Loucy (cell line): ENCODE data around the gene ADAMTS19.

Source experiments
- H2AFZ ChIP-seq: fragments of 200-600 bp; sonication (generic); 2 replicates; pipeline ENCODE4 v1.6.0; 2016; ENCODE audit warnings: antibody characterized with exemption, mild to moderate bottlenecking, low read length, moderate library complexity
- H3F3A ChIP-seq: fragments of 200-600 bp; 2 replicates; pipeline ENCODE4 v1.6.0; 2016; ENCODE audit warnings: antibody characterized with exemption, low read depth, mild to moderate bottlenecking
- H3K27me3 ChIP-seq: fragments of 200-600 bp; sonication (generic); 2 replicates; pipeline ENCODE4 v1.6.1; 2014; ENCODE audit warnings: low read length, mild to moderate bottlenecking; ENCODE audit not compliant: insufficient read depth, poor library complexity, severe bottlenecking
- H3K36me3 ChIP-seq: fragments of 200-600 bp; sonication (generic); 2 replicates; pipeline ENCODE4 v1.6.1; 2016; ENCODE audit warnings: low read length; ENCODE audit not compliant: insufficient read depth
- H3K4me1 ChIP-seq: fragments of 200-600 bp; sonication (generic); 2 replicates; pipeline ENCODE4 v1.5.1; 2014; ENCODE audit warnings: low read length, mild to moderate bottlenecking; ENCODE audit not compliant: insufficient read depth, poor library complexity, severe bottlenecking
- H3K4me2 ChIP-seq: fragments of 200-600 bp; sonication (generic); 2 replicates; pipeline ENCODE4 v1.6.0; 2014; ENCODE audit warnings: antibody characterized with exemption, low read length, low read depth, mild to moderate bottlenecking; ENCODE audit not compliant: poor library complexity, severe bottlenecking
- H3K4me3 ChIP-seq: fragments of 200-600 bp; sonication (generic); 2 replicates; pipeline ENCODE4 v1.5.1; 2014; ENCODE audit warnings: low read length, mild to moderate bottlenecking, mixed read lengths; ENCODE audit not compliant: poor library complexity, severe bottlenecking
- H3K79me2 ChIP-seq: fragments of 200-600 bp; sonication (generic); 2 replicates; pipeline ENCODE4 v1.6.1; 2014; ENCODE audit warnings: low read length; ENCODE audit not compliant: insufficient read depth
- H3K9ac ChIP-seq: fragments of 200-600 bp; sonication (generic); 2 replicates; pipeline ENCODE4 v1.6.0; 2014; ENCODE audit warnings: mild to moderate bottlenecking, low read depth, low read length, moderate library complexity; ENCODE audit not compliant: poor library complexity, severe bottlenecking
- H3K9me2 ChIP-seq: fragments of 200-600 bp; sonication (generic); replicated peaks from 2 replicates; pipeline ENCODE4 v1.6.1; 2016; ENCODE audit warnings: low read depth, low read length, mixed read lengths
- H3K9me3 ChIP-seq: fragments of 200-600 bp; sonication (generic); 2 replicates; pipeline ENCODE4 v1.6.1; 2014; ENCODE audit warnings: mild to moderate bottlenecking, antibody characterized with exemption, low read length, low read depth; ENCODE audit not compliant: insufficient read depth
- H4K20me1 ChIP-seq: fragments of 200-600 bp; sonication (generic); 2 replicates; pipeline ENCODE4 v1.6.0; 2014; ENCODE audit warnings: antibody characterized with exemption, low read length, mild to moderate bottlenecking; ENCODE audit not compliant: insufficient read depth, poor library complexity, severe bottlenecking
- EZH2phosphoT487 ChIP-seq: fragments of 200-600 bp; IDR thresholded peaks from 2 replicates; pipeline ENCODE4 v1.6.1; 2018; ENCODE audit warnings: antibody characterized with exemption, mild to moderate bottlenecking, moderate library complexity, borderline replicate concordance
- TF ChIP-seq, protein P1 (sequence below): fragments of 200-600 bp; sonication (generic); conservative IDR thresholded peaks from 2 replicates; pipeline ENCODE4 v1.5.1; 2014; ENCODE audit warnings: mild to moderate bottlenecking, antibody characterized with exemption, low read length

The ADAMTS19 gene

DNA sequence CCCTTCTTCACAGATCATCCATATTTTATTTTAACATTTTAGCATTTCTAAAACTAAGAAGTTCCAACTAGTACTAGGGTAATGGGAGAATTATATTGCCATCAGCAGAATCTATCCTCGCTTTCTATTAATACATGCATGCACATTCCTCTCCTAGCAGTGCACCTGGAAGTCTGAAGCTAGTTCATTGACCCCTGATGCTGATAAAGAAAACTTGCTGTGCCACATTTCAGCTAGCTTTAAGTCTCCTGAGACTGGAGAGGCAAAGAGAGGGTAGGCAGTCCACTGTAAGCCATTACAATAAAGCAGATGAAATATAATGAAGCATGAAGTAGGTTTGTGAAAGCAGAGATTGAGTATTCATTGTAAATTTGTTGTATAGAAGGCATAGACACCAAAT, 303.6 kb downstream of the ADAMTS19 start:
- H3K9me3 ChIP-seq = no peaks in the 10 kb centered on the region
- no peaks in the 10 kb centered on the region for H3K27me3 ChIP-seq
- H4K20me1 ChIP-seq = no peaks in the 10 kb centered on the region
- no peaks in the 10 kb centered on the region for H3K4me1 ChIP-seq
- no peak overlapping the region for H3K4me2 ChIP-seq
- no peak overlapping the region for H2AFZ ChIP-seq
- H3K36me3 ChIP-seq = no peaks in the 10 kb centered on the region
- H3F3A ChIP-seq = no peaks in the 10 kb centered on the region
- no peak for TF ChIP-seq EZH2phosphoT487
- TF ChIP-seq, protein P1, sequence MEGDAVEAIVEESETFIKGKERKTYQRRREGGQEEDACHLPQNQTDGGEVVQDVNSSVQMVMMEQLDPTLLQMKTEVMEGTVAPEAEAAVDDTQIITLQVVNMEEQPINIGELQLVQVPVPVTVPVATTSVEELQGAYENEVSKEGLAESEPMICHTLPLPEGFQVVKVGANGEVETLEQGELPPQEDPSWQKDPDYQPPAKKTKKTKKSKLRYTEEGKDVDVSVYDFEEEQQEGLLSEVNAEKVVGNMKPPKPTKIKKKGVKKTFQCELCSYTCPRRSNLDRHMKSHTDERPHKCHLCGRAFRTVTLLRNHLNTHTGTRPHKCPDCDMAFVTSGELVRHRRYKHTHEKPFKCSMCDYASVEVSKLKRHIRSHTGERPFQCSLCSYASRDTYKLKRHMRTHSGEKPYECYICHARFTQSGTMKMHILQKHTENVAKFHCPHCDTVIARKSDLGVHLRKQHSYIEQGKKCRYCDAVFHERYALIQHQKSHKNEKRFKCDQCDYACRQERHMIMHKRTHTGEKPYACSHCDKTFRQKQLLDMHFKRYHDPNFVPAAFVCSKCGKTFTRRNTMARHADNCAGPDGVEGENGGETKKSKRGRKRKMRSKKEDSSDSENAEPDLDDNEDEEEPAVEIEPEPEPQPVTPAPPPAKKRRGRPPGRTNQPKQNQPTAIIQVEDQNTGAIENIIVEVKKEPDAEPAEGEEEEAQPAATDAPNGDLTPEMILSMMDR = no peak
- H3K9ac ChIP-seq = no peak overlapping the region
- H3K79me2 ChIP-seq = no peaks in the 10 kb centered on the region
- no peak overlapping the region for H3K4me3 ChIP-seq
- H3K9me2 ChIP-seq = no peaks in the 10 kb centered on the region

- Histone ChIP-seq H2AFZ (no peak overlapping the region), H3F3A (no peaks in the 10 kb centered on the region), H3K79me2 (no peaks in the 10 kb centered on the region), H3K27me3 (no peaks in the 10 kb centered on the region), H3K4me1 (no peaks in the 10 kb centered on the region), H3K4me3 (no peak overlapping the region), H4K20me1 (no peaks in the 10 kb centered on the region), H3K36me3 (no peaks in the 10 kb centered on the region), H3K9me2 (no peaks in the 10 kb centered on the region), H3K4me2 (no peak overlapping the region), H3K9me3 (no peaks in the 10 kb centered on the region), H3K9ac (no peak overlapping the region)
- TF ChIP-seq, protein P1 = no peak
- no peak for TF ChIP-seq EZH2phosphoT487
Measured at GRCh38 chr5:129766798-129767197, 306.7 kb downstream of the ADAMTS19 start.

GRCh38 chr5:129767927-129768380, 307.9 kb downstream of the ADAMTS19 start:
- H2AFZ ChIP-seq = no peak overlapping the region

More at GRCh38 chr5:129767927-129768380, 307.9 kb downstream of the ADAMTS19 start:
- no peaks in the 10 kb centered on the region for H4K20me1 ChIP-seq
- H3F3A ChIP-seq = no peaks in the 10 kb centered on the region
- no peaks in the 10 kb centered on the region for H3K4me1 ChIP-seq
- no peaks in the 10 kb centered on the region for H3K9me3 ChIP-seq
- no peaks in the 10 kb centered on the region for H3K79me2 ChIP-seq
- no peaks in the 10 kb centered on the region for H3K9me2 ChIP-seq
- H3K4me3 ChIP-seq = no peak overlapping the region
- TF ChIP-seq EZH2phosphoT487 = no peak
- TF ChIP-seq, protein P1 = peak; percentile 88
- no peaks in the 10 kb centered on the region for H3K27me3 ChIP-seq
- H3K4me2 ChIP-seq = no peak overlapping the region
- H3K36me3 ChIP-seq = no peaks in the 10 kb centered on the region
- H3K9ac ChIP-seq = no peak overlapping the region
